Thyroid gland (tissue), 4 donors: ENCODE data around the gene GGNBP2.

ENCODE experiments used
- CTCF ChIP-seq, 6 experiments: fragments of 200-600 bp in 3 of 6; fragments of 450-650 bp in 3 of 6; sonication (generic) in 3 of 6; IDR thresholded peaks; one replicate each; pipeline ENCODE4 v1.5.1; 2016 to 2019; ENCODE audit warnings: antibody characterized with exemption in 6 of 6, mild to moderate bottlenecking in 2 of 6, inconsistent platforms in 1 of 6, moderate library complexity in 1 of 6
- POLR2A ChIP-seq, 2 donors: fragments of 450-650 bp; IDR thresholded peaks; one replicate each; pipeline ENCODE4 v1.6.1; 2017; ENCODE audit warnings: antibody characterized with exemption in 2 of 2, mild to moderate bottlenecking in 2 of 2, moderate library complexity in 1 of 2

- TF ChIP-seq CTCF (IDR thresholded peaks at IDR 0.05) = no peak
- no peak for TF ChIP-seq POLR2A (IDR thresholded peaks at IDR 0.05)
Observed at GRCh38 chr17:36586138-36586537, 41.4 kb downstream of the GGNBP2 start.
